ENCODE data around the gene ZSWIM6. TPM values are rescaled to one million over a fixed set of nuclear protein-coding genes. Genes with fewer than 3 reads are reported as not detected.
A peak's percentile ranks its signal among the peaks of the same experiment; 100 is the strongest.

ZSWIM6 gene
- total and polyA plus RNA-seq, 4 experiments from 2014 or later = 0.23 to 11.3 (median 5.5) TPM

DNA sequence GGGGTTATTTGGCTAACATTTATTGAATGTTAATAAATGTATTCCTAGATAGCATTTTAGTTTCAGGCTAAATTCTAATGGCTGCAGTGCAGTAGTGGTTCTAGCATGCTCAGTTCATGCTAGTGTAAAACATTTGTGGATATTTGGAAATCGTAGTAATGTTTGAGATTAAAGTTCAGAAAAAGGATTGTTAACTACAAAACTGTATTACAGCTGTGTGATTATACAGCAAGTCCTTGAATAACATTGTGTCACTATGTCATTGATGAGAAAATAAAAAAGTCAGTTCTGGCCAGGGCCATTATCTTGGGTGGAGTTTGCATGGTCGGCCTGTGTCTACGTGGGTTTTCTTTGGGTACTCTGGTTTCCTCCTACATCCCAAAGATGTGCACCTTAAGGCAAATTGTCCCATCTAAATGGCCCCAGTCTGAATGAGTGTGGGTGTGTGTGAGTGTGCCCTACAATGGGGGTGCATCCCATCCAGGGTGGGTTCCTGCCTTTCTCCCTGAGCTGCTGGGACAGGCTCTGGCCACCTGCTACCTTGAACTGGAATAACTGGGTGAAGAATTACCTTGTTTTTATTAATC lies 8.8 kb downstream of the ZSWIM6 start:
- Histone ChIP-seq H3K9me3 (ENCODE audit: control insufficient read depth in 1 of 2, low read length in 2 of 2) (no peaks in the 10 kb centered on the region), H3K36me3 (ENCODE audit: insufficient read depth, low read length) (no peaks in the 10 kb centered on the region), H3K27me3 (ENCODE audit: insufficient read depth, low read length) (no peaks in the 10 kb centered on the region), H3K27ac (ENCODE audit: low read depth, low read length) (no peak overlapping the region), H3K4me3 (ENCODE audit: low read length in 2 of 2) (no peak overlapping the region), H3K4me1 (ENCODE audit: insufficient read depth, low read length) (peaks cover 5% of the 10 kb centered on the region)
- Mint-ChIP-seq H3K27me3 (no peaks in the 10 kb centered on the region), H3K9me3 (no peaks in the 10 kb centered on the region), H3K36me3 (peaks cover 0 to 15% of the 10 kb centered on the region in 2 donors), H3K4me3 (no peak overlapping the region), H3K4me1 (peaks cover 17 to 47% (median 24%) of the 10 kb centered on the region in 4 donors), H3K27ac (no peak overlapping the region)
- intact Hi-C loops (cut with micrococcal nuclease) = no loop called here
- POLR2A ChIA-PET (ENCODE audit: partially characterized antibody) = interaction anchor here (1.6 kb wide), 1 partner anchor 10 kb away, joined by 3 read pairs; no protein-coding TSS in a partner anchor
- CTCF ChIA-PET (ENCODE audit: partially characterized antibody) = interaction anchor here (1.6 kb wide), 1 partner anchor 10 kb away, joined by 3 read pairs; no protein-coding TSS in a partner anchor
- no peak for DNase-seq

DNA sequence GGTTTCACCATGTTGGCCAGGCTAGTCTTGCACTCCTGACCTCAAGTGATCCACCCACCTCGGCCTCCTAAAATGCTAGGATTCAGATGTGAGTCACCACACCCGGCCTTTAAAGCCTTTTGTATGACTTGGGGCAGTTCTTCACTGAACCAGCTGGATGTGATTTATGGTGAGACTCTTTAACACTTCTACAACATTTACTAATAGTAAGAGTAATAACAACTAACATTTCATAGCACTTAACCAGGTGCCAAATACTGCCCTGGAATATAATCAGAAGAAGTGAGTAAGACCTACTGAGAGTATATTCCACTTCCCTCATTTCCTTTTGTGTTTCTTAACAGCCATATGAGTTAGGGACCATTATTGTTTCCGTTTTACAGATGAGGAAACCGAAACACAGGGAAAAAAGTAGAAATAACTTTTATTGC lies 10.0 kb downstream of the ZSWIM6 start:
- Histone ChIP-seq H3K9me3 (ENCODE audit: control insufficient read depth in 1 of 2, low read length in 2 of 2) (no peaks in the 10 kb centered on the region), H3K36me3 (ENCODE audit: insufficient read depth, low read length) (no peaks in the 10 kb centered on the region), H3K4me1 (ENCODE audit: insufficient read depth, low read length) (peaks cover 5% of the 10 kb centered on the region), H3K4me3 (ENCODE audit: low read length in 2 of 2) (no peak overlapping the region), H3K27me3 (ENCODE audit: insufficient read depth, low read length) (no peaks in the 10 kb centered on the region), H3K27ac (ENCODE audit: low read depth, low read length) (no peak overlapping the region)
- DNase-seq = no peak
- POLR2A ChIA-PET (ENCODE audit: partially characterized antibody) = interaction anchor here (1.6 kb wide), 1 partner anchor 11 kb away, joined by 3 read pairs; no protein-coding TSS in a partner anchor
- peaks cover 0 to 5% of the 10 kb centered on the region in 2 donors for H3K36me3 Mint-ChIP-seq
- peaks cover 0 to 2% (median 0%) of the 10 kb centered on the region in 8 donors for H3K9me3 Mint-ChIP-seq
- intact Hi-C loops (cut with micrococcal nuclease) = loop anchor here (1.0 kb wide), 1 partner anchor 8 kb away; no protein-coding TSS in a partner anchor
- H3K27ac Mint-ChIP-seq = no peak overlapping the region
- H3K4me3 Mint-ChIP-seq = no peak overlapping the region
- CTCF ChIA-PET (ENCODE audit: partially characterized antibody) = no interaction called here
- H3K4me1 Mint-ChIP-seq = peaks cover 20 to 49% (median 27%) of the 10 kb centered on the region in 4 donors
- no peaks in the 10 kb centered on the region for H3K27me3 Mint-ChIP-seq

GRCh38 chr5:61344187-61344944 lies 12.3 kb downstream of the ZSWIM6 start:
- Mint-ChIP-seq H3K36me3 (no peaks in the 10 kb centered on the region), H3K27ac (no peak overlapping the region), H3K9me3 (peaks cover 0 to 2% (median 0%) of the 10 kb centered on the region in 8 donors), H3K4me3 (peak overlapping the region in 1 of 8 donors; percentile 14), H3K4me1 (peaks cover 25 to 64% (median 37%) of the 10 kb centered on the region in 4 donors), H3K27me3 (no peaks in the 10 kb centered on the region)
- no peak for DNase-seq
- Histone ChIP-seq H3K36me3 (ENCODE audit: insufficient read depth, low read length) (no peaks in the 10 kb centered on the region), H3K4me1 (ENCODE audit: insufficient read depth, low read length) (peaks cover 5% of the 10 kb centered on the region), H3K27ac (ENCODE audit: low read depth, low read length) (no peak overlapping the region), H3K9me3 (ENCODE audit: control insufficient read depth in 1 of 2, low read length in 2 of 2) (no peaks in the 10 kb centered on the region), H3K27me3 (ENCODE audit: insufficient read depth, low read length) (no peaks in the 10 kb centered on the region), H3K4me3 (ENCODE audit: low read length in 2 of 2) (no peak overlapping the region)
- POLR2A ChIA-PET (ENCODE audit: partially characterized antibody) = no interaction called here
- CTCF ChIA-PET (ENCODE audit: partially characterized antibody) = interaction anchor here (1.1 kb wide), 1 partner anchor 9 kb away, joined by 3 read pairs; no protein-coding TSS in a partner anchor
- intact Hi-C loops (cut with micrococcal nuclease) = no loop called here

- no peak overlapping the region for H3K4me3 Mint-ChIP-seq
- H3K4me1 ChIP-seq (ENCODE audit: insufficient read depth, low read length) = peaks cover 5% of the 10 kb centered on the region
- H3K36me3 Mint-ChIP-seq = no peaks in the 10 kb centered on the region
- H3K27me3 Mint-ChIP-seq = no peaks in the 10 kb centered on the region
- DNase-seq = no peak
- H3K9me3 ChIP-seq (ENCODE audit: control insufficient read depth in 1 of 2, low read length in 2 of 2) = no peaks in the 10 kb centered on the region
- H3K9me3 Mint-ChIP-seq = peaks cover 0 to 2% (median 0%) of the 10 kb centered on the region in 8 donors
- H3K27ac Mint-ChIP-seq = no peak overlapping the region
- H3K4me3 ChIP-seq (ENCODE audit: low read length in 2 of 2) = no peak overlapping the region
- POLR2A ChIA-PET (ENCODE audit: partially characterized antibody) = no interaction called here
- H3K27me3 ChIP-seq (ENCODE audit: insufficient read depth, low read length) = no peaks in the 10 kb centered on the region
- no peaks in the 10 kb centered on the region for H3K36me3 ChIP-seq (ENCODE audit: insufficient read depth, low read length)
- CTCF ChIA-PET (ENCODE audit: partially characterized antibody) = interaction anchor here (1.3 to 1.5 kb wide), 2 partner anchors 15 to 311 kb away, joined by 4 to 5 read pairs; partner anchors contain the start of gene ZSWIM6
- H3K4me1 Mint-ChIP-seq = peaks cover 27 to 53% (median 42%) of the 10 kb centered on the region in 4 donors
- no peak overlapping the region for H3K27ac ChIP-seq (ENCODE audit: low read depth, low read length)
- intact Hi-C loops (cut with micrococcal nuclease) = no loop called here
These were observed 14.5 kb downstream of the ZSWIM6 start for GRCh38 chr5:61346511-61346910.

- Mint-ChIP-seq H3K4me3 (peak overlapping the region in 1 of 8 donors; percentile 2), H3K36me3 (no peaks in the 10 kb centered on the region), H3K4me1 (peaks cover 30 to 57% (median 46%) of the 10 kb centered on the region in 4 donors), H3K27me3 (no peaks in the 10 kb centered on the region), H3K27ac (no peak overlapping the region), H3K9me3 (peaks cover 0 to 2% (median 0%) of the 10 kb centered on the region in 8 donors)
- Histone ChIP-seq H3K9me3 (ENCODE audit: control insufficient read depth in 1 of 2, low read length in 2 of 2) (no peaks in the 10 kb centered on the region), H3K4me3 (ENCODE audit: low read length in 2 of 2) (no peak overlapping the region), H3K27ac (ENCODE audit: low read depth, low read length) (no peak overlapping the region), H3K36me3 (ENCODE audit: insufficient read depth, low read length) (no peaks in the 10 kb centered on the region), H3K27me3 (ENCODE audit: insufficient read depth, low read length) (no peaks in the 10 kb centered on the region), H3K4me1 (ENCODE audit: insufficient read depth, low read length) (peaks cover 5% of the 10 kb centered on the region)
- intact Hi-C loops (cut with micrococcal nuclease) = no loop called here
- DNase-seq = no peak
- ChIA-PET CTCF (ENCODE audit: partially characterized antibody) (interaction anchor here (1.3 to 1.5 kb wide), 2 partner anchors 15 to 311 kb away, joined by 4 to 5 read pairs; partner anchors contain the start of gene ZSWIM6), POLR2A (ENCODE audit: partially characterized antibody) (no interaction called here)
These were observed 15.0 kb downstream of the ZSWIM6 start for GRCh38 chr5:61347080-61347479.

GRCh38 chr5:61348447-61348846 lies 16.4 kb downstream of the ZSWIM6 start:
- Mint-ChIP-seq H3K27ac (no peak overlapping the region), H3K27me3 (no peaks in the 10 kb centered on the region), H3K4me1 (peaks cover 33 to 59% (median 48%) of the 10 kb centered on the region in 4 donors), H3K9me3 (peaks cover 0 to 2% (median 0%) of the 10 kb centered on the region in 8 donors), H3K4me3 (no peak overlapping the region), H3K36me3 (no peaks in the 10 kb centered on the region)
- H3K4me1 ChIP-seq (ENCODE audit: insufficient read depth, low read length) = peaks cover 5% of the 10 kb centered on the region
- H3K36me3 ChIP-seq (ENCODE audit: insufficient read depth, low read length) = no peaks in the 10 kb centered on the region
- no peak for DNase-seq
- no peaks in the 10 kb centered on the region for H3K9me3 ChIP-seq (ENCODE audit: control insufficient read depth in 1 of 2, low read length in 2 of 2)
- H3K27ac ChIP-seq (ENCODE audit: low read depth, low read length) = no peak overlapping the region
- POLR2A ChIA-PET (ENCODE audit: partially characterized antibody) = interaction anchor here (0.6 kb wide), 1 partner anchor 236 kb away, joined by 3 read pairs; no protein-coding TSS in a partner anchor
- CTCF ChIA-PET (ENCODE audit: partially characterized antibody) = no interaction called here
- no peaks in the 10 kb centered on the region for H3K27me3 ChIP-seq (ENCODE audit: insufficient read depth, low read length)
- no peak overlapping the region for H3K4me3 ChIP-seq (ENCODE audit: low read length in 2 of 2)
- intact Hi-C loops (cut with micrococcal nuclease) = no loop called here

- Mint-ChIP-seq H3K9me3 (peaks cover 0 to 2% (median 0%) of the 10 kb centered on the region in 8 donors), H3K36me3 (no peaks in the 10 kb centered on the region), H3K27ac (no peak overlapping the region), H3K4me1 (peaks cover 32 to 51% (median 46%) of the 10 kb centered on the region in 4 donors), H3K27me3 (no peaks in the 10 kb centered on the region), H3K4me3 (no peak overlapping the region)
- Histone ChIP-seq H3K4me1 (ENCODE audit: insufficient read depth, low read length) (no peaks in the 10 kb centered on the region), H3K27me3 (ENCODE audit: insufficient read depth, low read length) (no peaks in the 10 kb centered on the region), H3K4me3 (ENCODE audit: low read length in 2 of 2) (no peak overlapping the region), H3K36me3 (ENCODE audit: insufficient read depth, low read length) (no peaks in the 10 kb centered on the region), H3K9me3 (ENCODE audit: control insufficient read depth in 1 of 2, low read length in 2 of 2) (no peaks in the 10 kb centered on the region), H3K27ac (ENCODE audit: low read depth, low read length) (no peak overlapping the region)
- ChIA-PET CTCF (ENCODE audit: partially characterized antibody) (no interaction called here), POLR2A (ENCODE audit: partially characterized antibody) (no interaction called here)
- intact Hi-C loops (cut with micrococcal nuclease) = loop anchor here (1.0 kb wide), 1 partner anchor 8 kb away; no protein-coding TSS in a partner anchor
- DNase-seq = no peak
These were observed 17.9 kb downstream of the ZSWIM6 start for GRCh38 chr5:61349935-61350334.

All from CD4-positive, alpha-beta memory T cell (primary cell).